H1 (cell line): ENCODE measurements around the gene C19orf67. TPM values are rescaled to one million over a fixed set of nuclear protein-coding genes. Genes with fewer than 3 reads are reported as not detected.

Experiments used
- CTCF ChIA-PET: fragments of 300-600 bp; sonication (Branson Sonifier 250); formaldehyde crosslinking; loops from one replicate; lab custom pipeline; 2021; ENCODE audit not compliant: partially characterized antibody; lab: Charles Lee
- POLR2A ChIA-PET: fragments of 300-600 bp; sonication (Branson Sonifier 250); formaldehyde crosslinking; loops from one replicate; lab custom pipeline; 2021; ENCODE audit warnings: inconsistent platforms; ENCODE audit not compliant: partially characterized antibody; lab: Charles Lee
- DNase-seq, 2 experiments: peaks; one replicate each; pipeline versions ENCODE4 v3.0.0 to v3.0.0-alpha.2; 2010 to 2022; ENCODE audit warnings: low spot score in 2 of 2, low read depth in 1 of 2, mixed read lengths in 1 of 2
- FAIRE-seq: peaks from 2 replicates; lab custom pipeline; 2011; peaks lifted over from hg19 to GRCh38; lab: Jason Lieb, UNC
- H2AFZ ChIP-seq: 2 replicates; pipeline ENCODE4 v1.8.1; 2012; ENCODE audit warnings: low read length, inconsistent platforms
- H2AK5ac ChIP-seq: 2 replicates; pipeline ENCODE4 v1.6.1; 2013; ENCODE audit warnings: low read depth, low read length
- H2BK120ac ChIP-seq: replicated peaks from 2 replicates; pipeline ENCODE3; 2013; ENCODE audit warnings: low read depth, low read length, inconsistent platforms
- H2BK12ac ChIP-seq: 2 replicates; pipeline ENCODE4 v1.6.1; 2013; ENCODE audit warnings: low read depth, low read length
- H2BK15ac ChIP-seq: 2 replicates; pipeline ENCODE4 v1.6.1; 2013; ENCODE audit warnings: low read length
- H2BK20ac ChIP-seq: 2 replicates; pipeline ENCODE4 v1.6.1; 2013; ENCODE audit warnings: low read length
- H2BK5ac ChIP-seq: 2 replicates; pipeline ENCODE4 v1.6.1; 2013; ENCODE audit warnings: low read depth, low read length
- H3K14ac ChIP-seq: 2 replicates; pipeline ENCODE4 v1.6.1; 2013; ENCODE audit warnings: inconsistent platforms; ENCODE audit not compliant: insufficient read length
- H3K18ac ChIP-seq: 2 replicates; pipeline ENCODE4 v1.6.1; 2013; ENCODE audit warnings: low read length; ENCODE audit errors: extremely low read depth
- H3K23ac ChIP-seq: 2 replicates; pipeline ENCODE4 v1.6.1; 2013; ENCODE audit warnings: inconsistent platforms; ENCODE audit not compliant: insufficient read length
- H3K23me2 ChIP-seq: 2 replicates; pipeline ENCODE4 v1.6.1; 2013; ENCODE audit warnings: low read depth, low read length
- H3K27ac ChIP-seq: 2 replicates; pipeline ENCODE4 v1.6.1; 2011; ENCODE audit warnings: low read depth, low read length, inconsistent platforms
- H3K27me3 ChIP-seq, 4 experiments: replicated peaks in 1 of 4; 1 replicate in 1 of 4; 2 replicates in 3 of 4; pipeline versions ENCODE4 v1.6.1 to v1.8.1; 2011 to 2013; ENCODE audit warnings: low read length in 3 of 4, mild to moderate bottlenecking in 3 of 4, inconsistent platforms in 2 of 4, mixed read lengths in 2 of 4, moderate library complexity in 1 of 4; ENCODE audit not compliant: control insufficient read depth in 3 of 4, insufficient read depth in 3 of 4; ENCODE audit errors: extremely low read depth in 1 of 4
- H3K36me3 ChIP-seq, 4 experiments: 2 replicates each; pipeline versions ENCODE4 v1.6.1 to v1.8.1; 2011 to 2013; ENCODE audit warnings: mild to moderate bottlenecking in 4 of 4, low read length in 3 of 4, moderate library complexity in 2 of 4, control low read depth in 1 of 4, inconsistent platforms in 1 of 4; ENCODE audit not compliant: insufficient read depth in 4 of 4, control insufficient read depth in 2 of 4
- H3K4ac ChIP-seq: replicated peaks from 2 replicates; pipeline ENCODE3; 2013; ENCODE audit warnings: low read length, low read depth, mixed read lengths, inconsistent platforms; ENCODE audit not compliant: insufficient read length
- H3K4me1 ChIP-seq, 4 experiments: replicated peaks in 1 of 4; 1 replicate in 1 of 4; 2 replicates in 3 of 4; pipeline versions ENCODE4 v1.6.1 to v1.8.1; 2011 to 2013; ENCODE audit warnings: low read length in 3 of 4, inconsistent platforms in 2 of 4, mixed read lengths in 1 of 4; ENCODE audit not compliant: insufficient read depth in 4 of 4, control insufficient read depth in 3 of 4
- H3K4me2 ChIP-seq, 2 experiments: 2 replicates each; pipeline versions ENCODE4 v1.6.1 to v1.8.1; 2011 to 2013; ENCODE audit warnings: low read depth in 2 of 2, low read length in 2 of 2, control low read depth in 1 of 2, inconsistent platforms in 1 of 2, mild to moderate bottlenecking in 1 of 2; ENCODE audit not compliant: insufficient read depth in 1 of 2
- H3K4me3 ChIP-seq, 4 experiments: fragments of 200-600, 300-600 bp in 1 of 4; sonication (generic), shearing (Covaris generic), sonication (Bioruptor Twin) in 1 of 4; 2 replicates each; pipeline versions ENCODE4 v1.5.1 to v1.8.1; 2011 to 2016; ENCODE audit warnings: low read length in 4 of 4, low read depth in 3 of 4, control low read depth in 2 of 4, inconsistent platforms in 2 of 4, mild to moderate bottlenecking in 2 of 4, mixed read lengths in 1 of 4, moderate library complexity in 1 of 4; ENCODE audit not compliant: insufficient read depth in 2 of 4; ENCODE audit errors: extremely low read depth in 1 of 4
- H3K56ac ChIP-seq: replicated peaks from 2 replicates; pipeline ENCODE3; 2013; ENCODE audit warnings: low read depth, mild to moderate bottlenecking, mixed read lengths, low read length, inconsistent platforms; ENCODE audit not compliant: insufficient read length
- H3K79me1 ChIP-seq: 2 replicates; pipeline ENCODE4 v1.6.1; 2013; ENCODE audit warnings: low read depth, low read length, control low read depth
- H3K79me2 ChIP-seq, 2 experiments: 2 replicates each; pipeline versions ENCODE4 v1.6.1 to v1.8.1; 2012 to 2013; ENCODE audit warnings: low read length in 2 of 2, mild to moderate bottlenecking in 2 of 2, inconsistent platforms in 1 of 2; ENCODE audit not compliant: insufficient read depth in 2 of 2, control insufficient read depth in 1 of 2
- H3K9ac ChIP-seq, 4 experiments: replicated peaks in 1 of 4; 1 replicate in 1 of 4; 2 replicates in 3 of 4; pipeline versions ENCODE4 v1.6.1 to v1.8.1; 2011 to 2013; ENCODE audit warnings: low read depth in 3 of 4, low read length in 3 of 4, control low read depth in 2 of 4, mild to moderate bottlenecking in 2 of 4, moderate library complexity in 2 of 4, inconsistent platforms in 1 of 4; ENCODE audit errors: extremely low read depth in 1 of 4
- H3K9me3 ChIP-seq, 2 experiments: 2 replicates each; pipeline versions ENCODE4 v1.6.1 to v1.8.1; 2012 to 2013; ENCODE audit warnings: mild to moderate bottlenecking in 2 of 2, moderate library complexity in 2 of 2, control low read depth in 1 of 2, inconsistent platforms in 1 of 2, low read depth in 1 of 2, low read length in 1 of 2, mixed read lengths in 1 of 2; ENCODE audit not compliant: insufficient read depth in 2 of 2
- H4K20me1 ChIP-seq, 2 experiments: replicated peaks in 1 of 2; 2 replicates each; pipeline versions ENCODE3 to v1.8.1; 2011 to 2013; ENCODE audit warnings: inconsistent platforms in 2 of 2, low read length in 2 of 2, mild to moderate bottlenecking in 1 of 2; ENCODE audit not compliant: insufficient read depth in 2 of 2, control insufficient read depth in 1 of 2
- H4K5ac ChIP-seq: 2 replicates; pipeline ENCODE4 v1.6.1; 2013; ENCODE audit warnings: low read length, low read depth, mixed read lengths, inconsistent platforms; ENCODE audit not compliant: insufficient read length
- H4K8ac ChIP-seq: 2 replicates; pipeline ENCODE4 v1.8.0; 2013; ENCODE audit warnings: mild to moderate bottlenecking, moderate library complexity, low read length, inconsistent platforms; ENCODE audit not compliant: insufficient read depth; ENCODE audit errors: extremely low read depth
- H4K91ac ChIP-seq: replicated peaks from 2 replicates; pipeline ENCODE3; 2013; ENCODE audit warnings: low read length, mixed read lengths, inconsistent platforms; ENCODE audit not compliant: insufficient read length
- ASH2L ChIP-seq: fragments of 200-600, 300-600 bp; sonication (generic); IDR thresholded peaks from one replicate; pipeline ENCODE4 v1.7.1; 2017; ENCODE audit warnings: low read length
- BCL11A ChIP-seq, 2 experiments: IDR thresholded peaks; one replicate each; pipeline ENCODE4 v1.6.1; 2011; ENCODE audit warnings: low read depth in 2 of 2, low read length in 2 of 2, mild to moderate bottlenecking in 2 of 2
- CBX5 ChIP-seq: fragments of 300-800, 300-1000 bp; sonication (generic); IDR thresholded peaks from 2 replicates; pipeline ENCODE4 v1.7.1; 2016; ENCODE audit warnings: antibody characterized with exemption, low read length, low read depth
- CBX8 ChIP-seq: fragments of 300-800, 300-1000 bp; sonication (generic); IDR thresholded peaks from 2 replicates; pipeline ENCODE4 v1.7.1; 2016; ENCODE audit warnings: low read depth, low read length, borderline replicate concordance
- CREB1 ChIP-seq: IDR thresholded peaks from 2 replicates; pipeline ENCODE4 v1.6.1; 2012; ENCODE audit warnings: inconsistent platforms
- EGR1 ChIP-seq: IDR thresholded peaks from 2 replicates; pipeline ENCODE4 v1.6.1; 2011; ENCODE audit warnings: low read depth, low read length, borderline replicate concordance
- EZH2 ChIP-seq: fragments of 200-600 bp; sonication (generic); IDR thresholded peaks from 2 replicates; pipeline ENCODE4 v1.7.1; 2012; ENCODE audit warnings: low read depth, mild to moderate bottlenecking, moderate library complexity, low read length, inconsistent platforms; ENCODE audit not compliant: severe bottlenecking
- GABPA ChIP-seq: IDR thresholded peaks from 2 replicates; pipeline ENCODE4 v1.6.1; 2011; ENCODE audit warnings: mild to moderate bottlenecking, low read length, moderate library complexity, borderline replicate concordance; ENCODE audit not compliant: insufficient read depth
- HDAC6 ChIP-seq: IDR thresholded peaks from one replicate; pipeline ENCODE4 v1.7.1; 2012; ENCODE audit warnings: low read depth, mild to moderate bottlenecking, inconsistent platforms, low read length, moderate library complexity
- JUN ChIP-seq: IDR thresholded peaks from 2 replicates; pipeline ENCODE4 v1.6.1; 2011; ENCODE audit warnings: low read depth, mild to moderate bottlenecking, improper control_type of control experiment, low read length
- JUND ChIP-seq: IDR thresholded peaks from 2 replicates; pipeline ENCODE4 v1.6.1; 2011; ENCODE audit warnings: mild to moderate bottlenecking, improper control_type of control experiment, low read length
- SAP30 ChIP-seq: fragments of 300-600 bp; sonication (generic); IDR thresholded peaks from 2 replicates; pipeline ENCODE4 v1.7.1; 2012; ENCODE audit warnings: low read length, moderate library complexity, mild to moderate bottlenecking, inconsistent platforms; ENCODE audit not compliant: insufficient read depth, insufficient replicate concordance
- SP1 ChIP-seq: IDR thresholded peaks from 2 replicates; pipeline ENCODE4 v1.6.1; 2011; ENCODE audit warnings: low read depth, low read length
- TAF7 ChIP-seq: optimal IDR thresholded peaks from 2 replicates; pipeline ENCODE3; 2011; ENCODE audit warnings: low read depth, mild to moderate bottlenecking, inconsistent platforms, low read length, moderate library complexity, borderline replicate concordance
- ZNF274 ChIP-seq: IDR thresholded peaks from 2 replicates; pipeline ENCODE4 v1.7.0; 2012; ENCODE audit warnings: low read length, borderline replicate concordance; ENCODE audit errors: extremely low read depth
- WGBS, 2 experiments: shearing (Covaris generic) in 1 of 2; methylation state at CpG; one replicate each; pipeline versions ENCODE4 v1.1.6 to v1.1.7; 2013 to 2015; ENCODE audit warnings: low lambda C conversion rate in 2 of 2, mixed read lengths in 2 of 2, inconsistent platforms in 1 of 2, low coverage in 1 of 2, missing lambda C conversion rate in 1 of 2; ENCODE audit not compliant: insufficient replicate concordance in 2 of 2, insufficient coverage in 1 of 2, insufficient read length in 1 of 2; ENCODE audit errors: extremely low coverage in 1 of 2, missing lambda C conversion rate in 1 of 2; 5-methylcytosine and 5-hydroxymethylcytosine counted together
- polyA plus RNA-seq, 7 experiments: library from polyadenylated mRNA; depleted of rRNA in 3 of 7; stranded (reverse) in 5 of 7; unstranded in 2 of 7; fragments of >200 nt in 5 of 7; fragments of 200-250 nt in 2 of 7; gene quantifications; 1 replicate in 5 of 7; 2 replicates in 1 of 7; 4 replicates in 1 of 7; pipeline versions ENCODE4 v1.2.1 to v1.2.3, GENCODE V29; 2011 to 2013; ENCODE audit warnings: missing spikeins in 2 of 7, mixed read lengths in 2 of 7
- total RNA-seq: library from RNA; stranded (reverse); fragmentation: NEBNext Ultra II Directional; extraction: Animal tissue kit (Norgen Biotek cat#: 25700); gene quantifications from 2 replicates; pipeline ENCODE4 v1.2.1, GENCODE V29; 2021

C19orf67 gene
- total and polyA plus RNA-seq, 2 of the 8 experiments (the other 6 are each of a cell fraction or from before 2014, with no cell fraction given): 0.12 TPM; not detected in 1

- no peak for FAIRE-seq
- no peaks in the 10 kb centered on the region for H4K20me1 ChIP-seq
- no peak for DNase-seq
- ChIA-PET CTCF (interaction anchor here (1.2 to 9.9 kb wide), 4 partner anchors 11 to 174 kb away, joined by 3 to 66 read pairs (median 4); partner anchors contain the start of genes MISP3 and RLN3), POLR2A (interaction anchor here (0.7 kb wide), 1 partner anchor 169 kb away, joined by 3 read pairs; no protein-coding TSS in a partner anchor)
- H3K23me2 ChIP-seq: peaks cover 12% of the 10 kb centered on the region; the same call in 1 of the 2 replicates
- H4K5ac ChIP-seq: no peak overlapping the region
- WGBS, 2 experiments: 95% methylated on average over 8 of the region's 11 CpGs; no CpG with 5 or more reads in 1 of the 2 experiments
- no peak overlapping the region for H2AK5ac ChIP-seq
- no peak overlapping the region for H3K18ac ChIP-seq
- H3K23ac ChIP-seq: no peak overlapping the region
- H3K4me1 ChIP-seq: peaks cover 0 to 8% (median 2%) of the 10 kb centered on the region in 4 experiments; a peak in 4 of 7 replicates
- H3K4ac ChIP-seq: no peak overlapping the region
- peaks cover 5 to 18% (median 14%) of the 10 kb centered on the region in 4 experiments for H3K27me3 ChIP-seq
- H2AFZ ChIP-seq: no peak overlapping the region
- no peak overlapping the region for H2BK15ac ChIP-seq
- H3K79me2 ChIP-seq: no peaks in the 10 kb centered on the region
- no peak overlapping the region for H3K4me2 ChIP-seq
- no peak overlapping the region for H3K56ac ChIP-seq
- H3K9me3 ChIP-seq: no peaks in the 10 kb centered on the region; a peak in 1 of 4 replicates
- no peaks in the 10 kb centered on the region for H3K36me3 ChIP-seq
- 0 out of 2 replicates have a peak overlapping the region, but pooled peaks have one; percentile 37 for H4K8ac ChIP-seq
- no peak overlapping the region for H2BK12ac ChIP-seq
- no peak overlapping the region for H3K9ac ChIP-seq
- H3K14ac ChIP-seq: no peak overlapping the region
- H2BK5ac ChIP-seq: no peak overlapping the region
- no peak overlapping the region for H2BK120ac ChIP-seq
- H3K4me3 ChIP-seq: no peak overlapping the region
- no peak overlapping the region for H2BK20ac ChIP-seq
- H3K79me1 ChIP-seq: no peaks in the 10 kb centered on the region
- no peak overlapping the region for H3K27ac ChIP-seq
- H4K91ac ChIP-seq: no peak overlapping the region
- no peak for TF ChIP-seq SAP30
- no peak for TF ChIP-seq BCL11A (IDR thresholded peaks at IDR 0.05; ENCODE audit: low read depth in 2 of 2, low read length in 2 of 2)
- no peak for TF ChIP-seq JUN
- no peak for TF ChIP-seq HDAC6
- TF ChIP-seq GABPA: no peak
- no peak for TF ChIP-seq EZH2
- TF ChIP-seq CBX5: no peak
- TF ChIP-seq TAF7: no peak
- no peak for TF ChIP-seq CBX8
- no peak for TF ChIP-seq CREB1
- no peak for TF ChIP-seq ZNF274
- no peak for TF ChIP-seq ASH2L
- no peak for TF ChIP-seq JUND
- no peak for TF ChIP-seq SP1
- TF ChIP-seq EGR1: no peak
Observed at GRCh38 chr19:14054721-14055120, 30.9 kb downstream of the C19orf67 start.
